Astrocyte (in vitro differentiated cells and primary cell): Measurements from ENCODE around the gene VCPKMT. TPM values are rescaled to one million over a fixed set of nuclear protein-coding genes. Genes with fewer than 3 reads are reported as not detected.

ENCODE experiments used
- DNase-seq: peaks from one replicate; pipeline ENCODE4 v3.0.0-alpha.2; 2010; ENCODE audit warnings: low read depth
- FAIRE-seq: peaks from 2 replicates; lab custom pipeline; 2011; peaks lifted over from hg19 to GRCh38; lab: Jason Lieb, UNC
- H2AFZ ChIP-seq: 2 replicates; pipeline ENCODE4 v1.6.0; 2012; ENCODE audit warnings: low read depth, low read length, inconsistent platforms
- H3K27ac ChIP-seq: 2 replicates; pipeline ENCODE4 v1.5.1; 2011; ENCODE audit warnings: low read depth, low read length, inconsistent platforms
- H3K27me3 ChIP-seq: 2 replicates; pipeline ENCODE4 v1.6.0; 2011; ENCODE audit warnings: low read length, inconsistent platforms; ENCODE audit not compliant: insufficient read depth
- H3K36me3 ChIP-seq: 2 replicates; pipeline ENCODE4 v1.5.1; 2011; ENCODE audit warnings: low read length, inconsistent platforms; ENCODE audit not compliant: insufficient read depth
- H3K4me1 ChIP-seq: 2 replicates; pipeline ENCODE4 v1.5.1; 2011; ENCODE audit warnings: low read length, inconsistent platforms; ENCODE audit not compliant: insufficient read depth
- H3K4me2 ChIP-seq: 2 replicates; pipeline ENCODE4 v1.6.0; 2012; ENCODE audit warnings: low read length, inconsistent platforms
- H3K4me3 ChIP-seq: 2 replicates; pipeline ENCODE4 v1.5.1; 2011; ENCODE audit warnings: low read depth, mild to moderate bottlenecking, low read length, inconsistent platforms; ENCODE audit not compliant: insufficient read depth
- H3K79me2 ChIP-seq: 2 replicates; pipeline ENCODE4 v1.6.0; 2012; ENCODE audit warnings: mild to moderate bottlenecking, low read length, inconsistent platforms; ENCODE audit not compliant: insufficient read depth
- H3K9ac ChIP-seq: 2 replicates; pipeline ENCODE4 v1.6.0; 2012; ENCODE audit warnings: mild to moderate bottlenecking, low read length, inconsistent platforms
- H3K9me3 ChIP-seq: 2 replicates; pipeline ENCODE4 v1.5.1; 2012; ENCODE audit warnings: low read depth, mild to moderate bottlenecking, low read length, inconsistent platforms; ENCODE audit not compliant: insufficient read depth
- H4K20me1 ChIP-seq: 2 replicates; pipeline ENCODE4 v1.6.0; 2012; ENCODE audit warnings: low read length, inconsistent platforms; ENCODE audit not compliant: insufficient read depth
- H3K27ac Mint-ChIP-seq: one replicate; pipeline ENCODE4 v1.8.0; 2021; ENCODE audit warnings: mild to moderate bottlenecking, mixed read lengths; ENCODE audit not compliant: unreplicated experiment
- H3K27me3 Mint-ChIP-seq: one replicate; pipeline ENCODE4 v1.8.0; 2021; ENCODE audit warnings: low read depth, mixed read lengths; ENCODE audit not compliant: unreplicated experiment
- H3K36me3 Mint-ChIP-seq: one replicate; pipeline ENCODE4 v1.8.0; 2021; ENCODE audit warnings: low read depth, mixed read lengths; ENCODE audit not compliant: unreplicated experiment
- H3K4me1 Mint-ChIP-seq: one replicate; pipeline ENCODE4 v1.8.0; 2021; ENCODE audit warnings: low read depth, mixed read lengths; ENCODE audit not compliant: unreplicated experiment
- H3K4me3 Mint-ChIP-seq: one replicate; pipeline ENCODE4 v1.8.0; 2021; ENCODE audit warnings: mild to moderate bottlenecking, moderate library complexity, mixed read lengths; ENCODE audit not compliant: unreplicated experiment
- H3K9me3 Mint-ChIP-seq: one replicate; pipeline ENCODE4 v1.8.0; 2021; ENCODE audit warnings: mild to moderate bottlenecking, mixed read lengths; ENCODE audit not compliant: unreplicated experiment
- EZH2 ChIP-seq: IDR thresholded peaks from 2 replicates; pipeline ENCODE4 v1.6.1; 2012; ENCODE audit warnings: mild to moderate bottlenecking, low read length, inconsistent platforms; ENCODE audit not compliant: insufficient read depth
- total RNA-seq: library from RNA; stranded (reverse); gene quantifications from 2 replicates; pipeline ENCODE4 v1.2.1, GENCODE V29; 2021
- TF ChIP-seq, protein P1 (sequence below): IDR thresholded peaks from 2 replicates; pipeline ENCODE4 v1.5.1; 2011; ENCODE audit warnings: low read depth, mild to moderate bottlenecking, inconsistent platforms, low read length, moderate library complexity; ENCODE audit not compliant: insufficient read depth

Gene VCPKMT
- total RNA-seq, 1 donor from 2014 or later, result 8.0 TPM

DNA sequence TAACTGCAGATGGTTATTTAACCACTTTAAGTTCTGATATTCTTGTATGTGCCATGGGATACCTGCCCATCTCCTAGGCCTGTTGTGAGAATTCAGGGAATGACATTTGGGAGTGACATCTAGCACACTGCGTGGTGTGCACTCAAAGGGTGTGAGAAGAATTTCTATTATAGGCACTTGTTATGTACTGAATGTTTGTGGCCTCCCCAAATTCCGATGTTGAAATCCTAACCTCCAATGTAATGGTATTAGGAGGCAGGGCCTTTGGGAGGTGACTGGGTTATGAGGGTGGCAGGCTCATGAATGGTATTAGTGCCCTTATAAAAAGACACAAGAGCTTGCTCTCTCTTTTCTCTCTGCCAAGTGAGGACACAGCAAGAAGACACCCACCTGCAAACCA, 27.6 kb downstream of the VCPKMT start:
- Histone ChIP-seq H3K27me3 (no peaks in the 10 kb centered on the region), H3K9ac (no peak overlapping the region), H3K4me1 (peaks cover 5% of the 10 kb centered on the region), H3K27ac (no peak overlapping the region), H3K36me3 (no peaks in the 10 kb centered on the region), H3K79me2 (no peaks in the 10 kb centered on the region), H3K4me3 (no peak overlapping the region), H2AFZ (no peak overlapping the region), H3K9me3 (no peaks in the 10 kb centered on the region), H4K20me1 (no peaks in the 10 kb centered on the region), H3K4me2 (no peak overlapping the region)
- H3K36me3 Mint-ChIP-seq, result no peaks in the 10 kb centered on the region
- DNase-seq (no peak), FAIRE-seq (no peak)
- H3K4me3 Mint-ChIP-seq, result no peak overlapping the region
- H3K9me3 Mint-ChIP-seq, result no peaks in the 10 kb centered on the region
- peaks cover 16% of the 10 kb centered on the region for H3K4me1 Mint-ChIP-seq
- H3K27me3 Mint-ChIP-seq, result no peaks in the 10 kb centered on the region
- H3K27ac Mint-ChIP-seq, result no peak overlapping the region
- TF ChIP-seq EZH2, result no peak
- TF ChIP-seq, protein P1, sequence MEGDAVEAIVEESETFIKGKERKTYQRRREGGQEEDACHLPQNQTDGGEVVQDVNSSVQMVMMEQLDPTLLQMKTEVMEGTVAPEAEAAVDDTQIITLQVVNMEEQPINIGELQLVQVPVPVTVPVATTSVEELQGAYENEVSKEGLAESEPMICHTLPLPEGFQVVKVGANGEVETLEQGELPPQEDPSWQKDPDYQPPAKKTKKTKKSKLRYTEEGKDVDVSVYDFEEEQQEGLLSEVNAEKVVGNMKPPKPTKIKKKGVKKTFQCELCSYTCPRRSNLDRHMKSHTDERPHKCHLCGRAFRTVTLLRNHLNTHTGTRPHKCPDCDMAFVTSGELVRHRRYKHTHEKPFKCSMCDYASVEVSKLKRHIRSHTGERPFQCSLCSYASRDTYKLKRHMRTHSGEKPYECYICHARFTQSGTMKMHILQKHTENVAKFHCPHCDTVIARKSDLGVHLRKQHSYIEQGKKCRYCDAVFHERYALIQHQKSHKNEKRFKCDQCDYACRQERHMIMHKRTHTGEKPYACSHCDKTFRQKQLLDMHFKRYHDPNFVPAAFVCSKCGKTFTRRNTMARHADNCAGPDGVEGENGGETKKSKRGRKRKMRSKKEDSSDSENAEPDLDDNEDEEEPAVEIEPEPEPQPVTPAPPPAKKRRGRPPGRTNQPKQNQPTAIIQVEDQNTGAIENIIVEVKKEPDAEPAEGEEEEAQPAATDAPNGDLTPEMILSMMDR, result no peak

DNA sequence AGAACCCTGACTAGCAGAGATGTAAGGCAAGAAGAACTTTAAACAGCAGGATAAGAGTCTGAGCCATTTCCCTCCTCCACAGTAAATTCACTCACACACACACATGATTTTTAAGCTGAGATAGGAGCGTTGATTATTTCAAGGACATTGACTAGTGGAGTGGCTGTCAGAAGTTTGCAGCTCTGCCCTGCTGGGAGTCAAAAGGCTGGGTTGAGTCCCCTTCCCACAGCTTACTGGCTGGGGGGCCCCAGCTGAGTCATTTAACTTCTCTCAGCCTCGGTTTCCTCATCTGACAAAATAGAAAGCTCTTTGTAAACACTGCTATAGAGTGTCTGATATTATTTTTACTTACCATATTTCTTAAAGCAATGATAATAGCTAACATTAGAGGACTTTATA, 28.3 kb downstream of the VCPKMT start:
- Mint-ChIP-seq H3K27me3 (no peaks in the 10 kb centered on the region), H3K27ac (no peak overlapping the region), H3K36me3 (no peaks in the 10 kb centered on the region), H3K4me3 (no peak overlapping the region), H3K9me3 (no peaks in the 10 kb centered on the region), H3K4me1 (peaks cover 19% of the 10 kb centered on the region)
- peaks cover 5% of the 10 kb centered on the region for H3K4me1 ChIP-seq
- H4K20me1 ChIP-seq, result no peaks in the 10 kb centered on the region
- H3K79me2 ChIP-seq, result no peaks in the 10 kb centered on the region
- H3K9ac ChIP-seq, result no peak overlapping the region
- FAIRE-seq, result no peak
- H3K36me3 ChIP-seq, result no peaks in the 10 kb centered on the region
- H3K9me3 ChIP-seq, result no peaks in the 10 kb centered on the region
- H3K27ac ChIP-seq, result no peak overlapping the region
- H2AFZ ChIP-seq, result no peak overlapping the region
- H3K4me2 ChIP-seq, result no peak overlapping the region
- H3K4me3 ChIP-seq, result no peak overlapping the region
- no peaks in the 10 kb centered on the region for H3K27me3 ChIP-seq
- DNase-seq, result no peak
- no peak for TF ChIP-seq EZH2
- TF ChIP-seq, protein P1, result no peak

DNA sequence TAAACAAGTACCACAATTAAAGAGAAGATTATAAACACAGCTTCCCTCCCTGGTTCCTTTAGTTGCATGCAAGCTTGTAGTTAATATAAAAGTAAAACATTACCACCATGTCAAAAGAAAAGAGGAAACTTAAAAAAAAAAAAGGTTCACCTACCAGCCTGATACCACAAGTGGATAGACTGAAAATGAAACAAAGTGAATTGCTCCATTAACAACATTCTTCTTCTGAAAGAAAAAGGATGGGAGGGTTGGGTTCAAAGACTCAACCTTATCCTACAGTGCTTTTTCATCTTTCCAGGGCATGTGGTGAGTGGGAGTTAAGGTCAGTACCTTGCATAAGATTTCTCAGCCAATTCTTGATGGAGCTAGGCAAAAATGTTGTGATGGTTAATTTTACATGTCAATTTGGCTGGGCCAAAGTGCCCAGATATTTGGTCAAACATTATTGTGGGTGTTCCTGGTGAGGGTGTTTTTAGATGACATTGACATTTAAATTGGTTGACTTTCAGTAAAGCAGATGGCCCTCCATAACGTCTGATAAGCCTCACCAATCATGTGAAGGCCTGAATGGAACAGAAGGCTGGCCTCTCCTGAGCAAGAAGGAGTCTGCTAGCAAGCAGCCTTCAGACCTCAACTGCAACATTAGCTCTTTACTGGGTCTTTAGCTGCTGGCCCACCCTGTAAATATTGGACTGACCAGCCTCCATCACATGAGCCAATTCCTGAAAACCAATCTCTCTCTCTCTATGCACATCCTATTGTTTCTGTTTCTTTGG, 28.8 kb downstream of the VCPKMT start:
- DNase-seq (no peak), FAIRE-seq (no peak)
- H3K4me2 ChIP-seq, result no peak overlapping the region
- H3K27ac ChIP-seq, result no peak overlapping the region
- no peaks in the 10 kb centered on the region for H3K79me2 ChIP-seq
- H3K36me3 ChIP-seq, result no peaks in the 10 kb centered on the region
- peaks cover 5% of the 10 kb centered on the region for H3K4me1 ChIP-seq
- Mint-ChIP-seq H3K27ac (no peak overlapping the region), H3K4me3 (no peak overlapping the region), H3K4me1 (peaks cover 23% of the 10 kb centered on the region), H3K36me3 (no peaks in the 10 kb centered on the region), H3K27me3 (no peaks in the 10 kb centered on the region), H3K9me3 (no peaks in the 10 kb centered on the region)
- TF ChIP-seq, protein P1, result no peak
- no peak for TF ChIP-seq EZH2
- H4K20me1 ChIP-seq, result no peaks in the 10 kb centered on the region
- no peak overlapping the region for H2AFZ ChIP-seq
- no peak overlapping the region for H3K9ac ChIP-seq
- no peaks in the 10 kb centered on the region for H3K27me3 ChIP-seq
- no peaks in the 10 kb centered on the region for H3K9me3 ChIP-seq
- no peak overlapping the region for H3K4me3 ChIP-seq
